ENCODE data around the gene MAGOHB.

MAGOHB gene

DNA sequence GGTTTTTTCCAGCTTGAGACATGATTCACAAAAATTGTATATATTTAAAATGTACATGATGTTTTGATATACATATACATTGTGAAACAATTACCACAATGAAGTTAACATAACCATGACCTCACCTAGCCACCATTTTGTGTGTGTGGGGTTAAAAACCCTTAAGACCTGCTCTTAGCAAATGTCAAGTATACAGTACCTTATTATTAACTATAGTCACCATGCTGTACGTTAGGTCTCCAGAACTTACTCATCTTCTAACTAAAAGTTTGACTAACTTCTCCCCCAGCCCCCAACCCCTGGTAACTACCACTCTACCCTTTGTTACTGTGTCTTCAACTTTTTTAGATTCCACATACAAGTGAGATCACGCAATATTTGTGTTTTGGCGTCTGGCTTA is 55.1 kb downstream of the MAGOHB start:
- DNase-seq (ENCODE audit: low read depth), result no peak
- no peak overlapping the region for H3K4me3 ChIP-seq (ENCODE audit: low read depth, low read length)
- TF ChIP-seq, protein P1, sequence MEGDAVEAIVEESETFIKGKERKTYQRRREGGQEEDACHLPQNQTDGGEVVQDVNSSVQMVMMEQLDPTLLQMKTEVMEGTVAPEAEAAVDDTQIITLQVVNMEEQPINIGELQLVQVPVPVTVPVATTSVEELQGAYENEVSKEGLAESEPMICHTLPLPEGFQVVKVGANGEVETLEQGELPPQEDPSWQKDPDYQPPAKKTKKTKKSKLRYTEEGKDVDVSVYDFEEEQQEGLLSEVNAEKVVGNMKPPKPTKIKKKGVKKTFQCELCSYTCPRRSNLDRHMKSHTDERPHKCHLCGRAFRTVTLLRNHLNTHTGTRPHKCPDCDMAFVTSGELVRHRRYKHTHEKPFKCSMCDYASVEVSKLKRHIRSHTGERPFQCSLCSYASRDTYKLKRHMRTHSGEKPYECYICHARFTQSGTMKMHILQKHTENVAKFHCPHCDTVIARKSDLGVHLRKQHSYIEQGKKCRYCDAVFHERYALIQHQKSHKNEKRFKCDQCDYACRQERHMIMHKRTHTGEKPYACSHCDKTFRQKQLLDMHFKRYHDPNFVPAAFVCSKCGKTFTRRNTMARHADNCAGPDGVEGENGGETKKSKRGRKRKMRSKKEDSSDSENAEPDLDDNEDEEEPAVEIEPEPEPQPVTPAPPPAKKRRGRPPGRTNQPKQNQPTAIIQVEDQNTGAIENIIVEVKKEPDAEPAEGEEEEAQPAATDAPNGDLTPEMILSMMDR (IDR thresholded peaks at IDR 0.05; ENCODE audit: insufficient read depth, low read depth, low read length, missing control alignments), result no peak

DNA sequence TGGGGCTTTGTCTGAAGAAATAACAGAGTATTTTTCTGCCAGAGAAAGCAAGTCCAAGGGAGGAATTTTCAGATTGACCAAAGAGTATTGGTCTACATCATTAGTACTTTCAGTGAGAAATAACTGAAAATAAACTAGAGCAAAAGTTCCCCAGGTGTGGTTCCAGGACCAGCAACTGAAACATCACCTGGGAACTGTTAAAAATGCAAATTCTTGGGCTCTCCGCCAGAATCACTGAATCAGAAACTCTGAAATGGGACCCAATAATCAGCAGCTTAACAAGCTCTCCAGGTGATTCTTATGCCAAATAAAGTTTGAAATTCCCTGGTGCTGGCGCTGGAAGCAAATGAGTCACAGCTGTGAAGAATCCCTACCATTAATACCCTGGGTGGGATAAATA is 55.6 kb downstream of the MAGOHB start:
- H3K4me3 ChIP-seq (ENCODE audit: low read depth, low read length), result no peak overlapping the region
- DNase-seq (ENCODE audit: low read depth), result peak; percentile 74
- TF ChIP-seq, protein P1 (IDR thresholded peaks at IDR 0.05; ENCODE audit: insufficient read depth, low read depth, low read length, missing control alignments), result no peak

DNA sequence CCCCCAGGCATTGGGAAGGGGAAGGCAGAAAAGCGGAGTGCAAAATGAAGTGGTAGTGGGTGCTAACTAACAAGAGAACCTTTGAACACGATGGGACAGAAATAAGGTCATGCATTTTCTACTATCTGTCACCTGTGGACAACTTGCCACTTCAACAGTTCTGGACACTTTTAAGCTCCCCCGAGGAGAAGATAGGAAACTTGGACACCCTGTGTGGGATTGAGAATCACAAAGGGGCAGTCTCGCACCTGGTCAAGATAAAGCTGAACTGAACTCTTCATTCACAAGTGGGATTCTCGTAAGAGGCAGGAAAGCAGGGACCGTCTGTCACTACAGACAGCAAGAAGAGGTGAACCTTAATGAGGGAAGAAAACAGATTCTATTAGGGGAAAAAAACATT is 56.1 kb downstream of the MAGOHB start:
- H3K4me3 ChIP-seq (ENCODE audit: low read depth, low read length), result no peak overlapping the region
- no peak for DNase-seq (ENCODE audit: low read depth)
- TF ChIP-seq, protein P1 (IDR thresholded peaks at IDR 0.05; ENCODE audit: insufficient read depth, low read depth, low read length, missing control alignments), result no peak

DNA sequence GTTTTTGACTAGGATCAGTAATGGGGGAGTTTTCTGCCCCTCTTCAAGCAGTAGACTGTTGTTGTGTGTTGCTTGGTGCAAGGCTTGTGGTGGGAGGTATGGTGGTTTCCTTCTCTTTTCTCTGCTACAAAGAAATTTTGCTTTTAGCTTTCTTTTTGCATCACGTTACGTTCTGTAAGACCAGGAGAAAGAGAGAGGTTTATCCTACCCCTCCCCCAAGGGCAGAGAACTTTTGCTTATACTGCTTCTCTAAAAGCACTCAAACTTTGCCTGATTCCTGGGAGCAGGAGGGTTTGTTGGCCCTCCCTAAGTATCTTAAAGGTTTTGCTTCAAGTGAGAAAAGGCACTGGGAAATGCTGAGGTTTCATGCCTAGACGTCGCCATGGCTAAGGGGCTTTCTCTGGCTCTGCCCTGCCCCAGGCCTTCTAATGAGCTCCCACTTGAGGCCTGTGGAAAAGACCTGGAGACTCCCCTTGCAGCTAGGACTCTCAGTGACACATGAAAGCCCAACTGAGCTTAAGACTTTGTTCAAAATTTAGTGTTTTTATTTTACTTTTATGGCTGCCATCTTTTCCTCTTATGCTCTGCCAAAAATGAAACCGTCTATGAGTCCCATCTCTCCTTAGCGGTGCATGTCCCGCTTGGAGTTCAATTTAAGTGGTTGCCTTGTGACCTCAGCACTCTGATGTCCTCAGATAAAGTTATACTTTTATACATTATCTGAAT is 58.5 kb downstream of the MAGOHB start:
- TF ChIP-seq, protein P1 (IDR thresholded peaks at IDR 0.05; ENCODE audit: insufficient read depth, low read depth, low read length, missing control alignments), result no peak
- no peak for DNase-seq (ENCODE audit: low read depth)
- H3K4me3 ChIP-seq (ENCODE audit: low read depth, low read length), result no peak overlapping the region

DNA sequence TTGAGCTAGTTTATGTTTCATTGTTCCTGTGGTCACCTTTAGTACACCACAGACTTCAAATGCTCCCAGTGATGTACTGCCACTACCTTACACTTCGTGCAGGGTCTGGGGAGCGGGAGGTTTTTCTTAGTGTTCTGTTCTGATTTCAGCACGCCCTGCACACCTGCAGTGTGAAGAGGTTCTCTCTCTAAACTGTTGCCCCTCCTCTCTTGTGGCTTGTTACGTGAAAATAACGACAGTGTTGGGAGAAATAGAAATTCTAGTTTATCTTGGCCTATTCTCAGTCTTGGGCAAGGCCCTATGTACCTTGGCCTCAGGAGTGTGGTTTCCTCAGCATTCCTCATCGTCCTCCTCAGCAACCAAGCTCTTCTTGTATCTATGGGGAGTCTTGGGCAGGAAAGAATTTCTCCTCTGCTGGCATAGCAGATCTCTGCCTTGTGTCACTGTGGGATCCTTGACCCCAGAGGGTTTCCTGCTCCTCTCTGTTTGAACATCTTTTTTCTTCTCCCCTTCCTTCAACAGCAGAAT is 59.1 kb downstream of the MAGOHB start:
- no peak for DNase-seq (ENCODE audit: low read depth)
- H3K4me3 ChIP-seq (ENCODE audit: low read depth, low read length), result no peak overlapping the region
- TF ChIP-seq, protein P1 (IDR thresholded peaks at IDR 0.05; ENCODE audit: insufficient read depth, low read depth, low read length, missing control alignments), result no peak

Measured in GM12865 (cell line).